Adipose tissue (tissue), 3 donors: Measurements from ENCODE around the gene ZDHHC14. TPM values are rescaled to one million over a fixed set of nuclear protein-coding genes. Genes with fewer than 3 reads are reported as not detected.
A peak's percentile ranks its signal among the peaks of the same experiment; 100 is the strongest.
"Not testable (repeated sequence)": the region's sequence is repeated elsewhere in the genome, so short reads cannot be mapped to it uniquely, and the experiment has no call there.

Source experiments
- H3K27ac ChIP-seq: one replicate; pipeline ENCODE4 v1.5.1; 2013; ENCODE audit warnings: low read depth, low read length
- WGBS, 3 donors: extraction: QIAGEN DNeasy Blood & Tissue Kit; methylation state at CpG; one replicate each; pipeline ENCODE4 v1.1.7; 2013; 5-methylcytosine and 5-hydroxymethylcytosine counted together
- polyA plus RNA-seq, 3 donors: library from polyadenylated mRNA; stranded (reverse); fragments of 200-250 nt; gene quantifications; one replicate each; pipeline ENCODE4 v1.2.3, GENCODE V29; 2013
- donor health status: healthy with polysubstance abuse.
- donor health status: Bipolar disorder and iron deficiency.
- donor health status: healthy.

ZDHHC14 gene
- polyA plus RNA-seq, 3 donors = 3.0 to 6.0 (median 5.1) TPM

DNA sequence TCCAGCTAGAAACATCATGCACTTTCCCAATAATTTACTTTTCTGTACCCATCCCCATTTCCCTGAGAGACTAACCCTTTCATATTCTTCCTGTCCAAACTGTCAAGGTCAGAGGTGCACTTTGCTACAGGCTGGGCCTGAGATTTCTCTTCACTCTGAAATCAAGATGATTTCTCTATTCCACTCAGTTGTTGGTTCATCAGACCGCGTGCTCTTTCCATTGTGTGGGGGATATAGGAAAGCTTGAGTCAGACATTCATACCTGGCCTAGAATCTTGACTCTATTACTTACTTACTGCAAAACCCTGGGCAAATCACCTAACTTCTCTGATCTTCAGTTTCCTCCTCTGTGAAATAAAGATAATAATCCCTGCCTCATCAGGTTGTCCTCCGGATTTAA, 4.7 kb upstream of the ZDHHC14 start:
- 89 to 94% (median 92%) methylated on average over 3 of the region's 3 CpGs for WGBS, 3 donors
- H3K27ac ChIP-seq = no peak overlapping the region

DNA sequence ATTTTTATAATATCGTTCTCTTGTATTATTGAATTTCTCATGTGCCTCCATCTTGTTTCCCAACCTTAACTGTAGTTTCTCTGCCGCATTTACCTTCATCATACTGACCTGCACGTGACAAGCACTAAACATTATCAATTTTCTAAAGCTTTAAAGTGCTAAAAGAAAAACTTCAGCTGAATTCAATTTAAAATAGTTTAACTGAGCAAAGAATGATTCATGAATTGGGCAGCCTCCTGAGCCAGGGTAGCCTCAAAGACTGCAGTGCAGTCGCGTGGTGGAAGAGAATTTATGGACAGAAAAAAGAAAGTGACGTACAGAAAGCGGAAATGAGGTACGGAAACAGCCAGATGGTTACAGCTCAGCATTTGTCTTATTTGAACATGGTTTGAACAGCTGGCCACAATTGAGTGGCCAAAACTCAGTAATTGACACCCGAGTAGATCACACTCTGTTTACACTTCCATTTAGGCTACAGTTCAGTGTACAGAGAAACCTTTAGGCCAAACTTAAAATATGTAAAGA, 4.2 kb upstream of the ZDHHC14 start:
- H3K27ac ChIP-seq = no peak overlapping the region
- WGBS, 3 donors = 73 to 84% (median 82%) methylated on average over 9 of the region's 9 CpGs

DNA sequence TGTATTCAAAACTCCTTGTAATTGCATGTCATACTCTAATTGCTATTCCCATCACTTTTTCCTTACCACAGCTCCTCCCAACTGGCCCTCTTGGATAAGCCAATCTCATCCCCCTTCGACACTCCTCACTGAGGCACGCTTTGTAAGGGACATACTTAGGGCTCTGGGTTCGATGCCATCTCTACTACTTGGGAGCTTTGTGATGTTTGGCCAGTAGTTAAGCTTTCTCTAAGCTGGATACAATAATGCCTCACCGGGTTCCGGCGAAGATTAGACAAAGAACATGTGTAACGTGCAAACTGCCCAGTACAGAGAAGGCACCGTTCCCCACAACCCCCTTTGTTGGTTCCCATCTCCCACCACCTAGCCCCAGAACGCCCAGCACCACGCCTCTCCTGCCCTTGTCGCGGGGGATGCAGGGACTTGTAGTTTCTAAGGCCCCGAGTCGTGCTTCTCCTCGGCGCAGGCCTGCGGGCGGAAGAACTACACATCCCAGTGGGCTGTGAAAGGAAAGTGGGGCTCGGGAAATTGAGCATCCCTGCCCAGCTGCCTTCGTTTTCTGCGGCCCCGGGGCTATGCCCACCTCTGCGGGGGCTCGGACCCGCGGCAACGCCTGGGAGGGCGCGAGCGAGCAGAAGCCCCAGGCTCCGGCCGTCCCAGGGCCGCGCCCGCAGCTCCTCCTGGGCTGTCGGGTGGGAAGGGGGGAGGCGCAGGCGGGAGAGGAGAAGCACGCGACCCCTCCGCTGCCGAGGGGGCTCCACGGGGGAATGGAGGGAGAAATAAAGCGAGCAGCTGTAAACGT, 1.1 kb upstream of the ZDHHC14 start:
- no peak overlapping the region for H3K27ac ChIP-seq
- 0 to 1% (median 1%) methylated on average over 38 to 45 of the region's 45 CpGs for WGBS, 3 donors

DNA sequence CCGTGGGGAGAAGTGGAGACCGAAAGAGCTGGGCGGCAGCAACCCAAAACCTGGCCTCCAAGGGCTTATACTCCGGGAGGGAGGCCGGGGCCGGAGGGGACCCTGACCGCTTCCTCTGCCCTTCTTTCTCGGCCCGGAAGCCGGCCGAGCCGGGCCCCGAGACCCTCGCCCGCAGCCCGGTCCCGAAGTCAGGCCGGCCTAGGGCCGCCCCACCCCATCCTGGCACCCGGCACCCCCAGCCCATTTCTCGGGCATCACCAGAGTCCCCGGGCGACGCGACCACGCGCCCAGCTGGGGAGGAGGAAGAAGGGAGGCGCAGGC, 572 bp upstream of the ZDHHC14 start:
- peak overlapping the region; percentile 17 for H3K27ac ChIP-seq
- 0 to 1% (median 0%) methylated on average over 24 to 28 of the region's 28 CpGs for WGBS, 3 donors

GRCh38 chr6:157381631-157382621, 936 bp downstream of the ZDHHC14 start:
- 1% methylated on average over 73 to 96 of the region's 96 CpGs for WGBS, 3 donors

DNA sequence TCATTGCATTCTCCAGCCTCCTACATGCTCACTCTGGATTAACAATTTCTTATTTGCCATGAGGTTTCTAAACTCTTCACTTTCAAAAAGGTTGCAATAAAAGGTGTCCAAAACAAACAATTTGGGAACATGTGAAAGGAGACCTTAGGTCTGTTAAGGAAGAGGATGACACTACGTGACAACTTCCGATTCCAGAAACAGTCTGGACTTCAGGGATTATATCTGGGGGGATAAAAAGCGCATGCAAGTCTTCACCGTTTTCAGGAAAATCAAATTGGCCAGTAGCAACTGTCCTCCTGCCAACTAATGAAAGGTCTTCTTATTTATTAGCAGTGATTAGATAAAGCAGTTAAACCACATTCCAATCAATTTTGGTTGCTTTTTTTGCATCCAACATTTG, 1.8 kb downstream of the ZDHHC14 start:
- no peak overlapping the region for H3K27ac ChIP-seq
- WGBS, 3 donors = 49 to 55% (median 51%) methylated on average over 4 of the region's 4 CpGs

More at GRCh38 chr6:157381631-157382621, 936 bp downstream of the ZDHHC14 start:
- H3K27ac ChIP-seq = peak overlapping the region; percentile 44

- WGBS, 3 donors = 78 to 87% (median 82%) methylated on average over 9 of the region's 9 CpGs
- H3K27ac ChIP-seq = no peak overlapping the region
Measured at GRCh38 chr6:157383471-157383870, 2.5 kb downstream of the ZDHHC14 start.

GRCh38 chr6:157384962-157385361, 4.0 kb downstream of the ZDHHC14 start:
- H3K27ac ChIP-seq = not testable (repeated sequence)
- 89 to 99% (median 98%) methylated on average over 4 of the region's 4 CpGs for WGBS, 3 donors

GRCh38 chr6:157385482-157385881, 4.5 kb downstream of the ZDHHC14 start:
- no peak overlapping the region for H3K27ac ChIP-seq
- WGBS, 3 donors = 27 to 83% (median 77%) methylated on average over 2 of the region's 2 CpGs

DNA sequence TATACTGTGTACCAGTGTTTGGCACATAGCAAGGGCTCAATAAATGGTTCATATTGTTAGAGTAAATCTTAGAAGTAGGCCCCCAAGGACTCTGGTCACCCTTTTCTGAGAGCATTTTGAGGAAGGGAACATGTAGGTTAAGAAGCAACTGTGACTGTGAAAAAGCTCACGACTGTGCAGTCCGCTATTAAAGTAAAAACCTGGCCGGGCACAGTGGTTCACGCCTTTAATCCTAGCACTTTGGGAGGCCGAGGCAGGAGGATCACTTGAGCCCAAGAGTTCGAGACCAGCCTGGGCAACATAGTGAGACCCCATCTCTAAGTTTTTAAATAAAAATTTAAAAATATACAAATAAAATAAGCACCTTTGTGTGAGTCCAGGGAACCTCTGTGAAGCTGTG, 5.0 kb downstream of the ZDHHC14 start:
- 97% methylated on average over 6 of the region's 6 CpGs for WGBS, 3 donors
- no peak overlapping the region for H3K27ac ChIP-seq

- WGBS, 3 donors = 72 to 87% (median 84%) methylated on average over 3 of the region's 3 CpGs
- no peak overlapping the region for H3K27ac ChIP-seq
Measured at GRCh38 chr6:157386454-157386853, 5.5 kb downstream of the ZDHHC14 start.

- no peak overlapping the region for H3K27ac ChIP-seq
- 92 to 96% (median 93%) methylated on average over 2 of the region's 2 CpGs for WGBS, 3 donors
Measured at GRCh38 chr6:157388924-157389323, 7.9 kb downstream of the ZDHHC14 start.

GRCh38 chr6:157390273-157391060, 9.5 kb downstream of the ZDHHC14 start:
- WGBS, 3 donors = 96 to 98% (median 97%) methylated on average over 4 of the region's 4 CpGs

DNA sequence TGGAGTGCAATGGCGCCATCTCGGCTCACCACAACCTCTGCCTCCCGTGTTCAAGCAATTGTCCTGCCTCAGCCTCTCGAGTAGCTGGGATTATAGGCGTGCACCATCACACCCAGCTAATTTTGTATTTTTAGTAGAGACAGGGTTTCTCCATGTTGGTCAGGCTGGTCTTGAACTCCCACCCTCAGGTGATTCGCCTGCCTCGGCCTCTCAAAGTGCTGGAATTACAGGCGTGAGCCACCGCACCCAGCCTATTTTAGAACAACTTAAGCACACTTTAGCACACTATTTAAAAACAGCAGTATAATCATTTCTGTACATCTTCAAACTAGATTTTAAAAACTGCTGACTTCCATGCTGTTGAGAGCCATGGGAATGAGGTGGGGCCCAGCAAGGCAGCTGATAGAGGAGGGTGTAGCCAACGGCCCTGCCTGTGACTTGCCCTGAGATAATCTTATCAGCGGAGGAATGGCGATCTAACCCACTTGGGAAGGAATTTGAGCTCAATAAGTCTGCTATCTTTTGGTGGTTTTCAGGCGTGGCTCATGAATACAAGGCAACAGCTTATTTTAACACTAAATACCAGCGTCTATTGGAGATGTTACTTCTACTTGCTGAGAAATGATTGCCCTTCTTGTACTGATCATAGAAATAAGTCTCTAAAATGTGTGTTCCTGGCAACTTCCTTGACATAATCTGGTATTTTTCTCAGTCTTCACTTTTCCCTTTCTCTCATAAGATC, 12.1 kb downstream of the ZDHHC14 start:
- WGBS, 3 donors = 77 to 83% (median 80%) methylated on average over 14 of the region's 14 CpGs
- no peak overlapping the region for H3K27ac ChIP-seq

More at GRCh38 chr6:157390273-157391060, 9.5 kb downstream of the ZDHHC14 start:
- no peak overlapping the region for H3K27ac ChIP-seq

DNA sequence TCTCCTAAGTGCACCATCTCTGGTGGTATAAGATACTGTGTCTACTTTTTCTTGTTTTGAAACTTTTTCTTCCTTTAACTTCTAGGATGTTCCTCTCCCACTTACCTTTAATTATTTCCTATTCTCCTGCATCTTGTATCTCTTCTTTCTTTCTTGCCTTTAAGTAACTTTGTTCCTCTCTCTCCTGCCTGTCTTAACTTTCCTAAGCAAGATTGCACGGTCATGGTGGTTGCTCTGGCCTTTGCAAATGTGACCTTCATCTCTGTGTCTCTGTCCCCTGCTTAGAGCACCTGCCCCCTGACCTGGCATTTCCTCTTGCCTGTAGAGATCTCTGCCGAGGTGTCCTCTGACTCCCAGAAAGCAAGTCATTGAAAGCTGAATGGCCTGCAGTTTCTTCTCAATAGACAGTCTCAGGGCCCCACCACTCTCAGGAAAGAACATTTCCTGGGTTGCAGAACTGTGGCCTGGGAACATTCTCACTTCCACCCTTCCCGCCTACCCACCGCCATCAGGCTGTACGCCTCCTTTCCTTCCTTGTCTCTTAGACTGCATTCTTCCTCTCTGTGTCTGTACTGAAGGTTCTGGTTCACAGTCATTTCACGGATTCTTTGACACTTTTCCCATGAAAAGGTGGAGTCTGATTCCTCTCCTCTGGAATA, 12.8 kb downstream of the ZDHHC14 start:
- 51 to 84% (median 60%) methylated on average over 6 of the region's 6 CpGs for WGBS, 3 donors
- H3K27ac ChIP-seq = no peak overlapping the region

GRCh38 chr6:157395199-157395598, 14.2 kb downstream of the ZDHHC14 start:
- not testable (repeated sequence) for H3K27ac ChIP-seq
- WGBS, 3 donors = 96 to 98% (median 97%) methylated on average over 11 of the region's 11 CpGs

DNA sequence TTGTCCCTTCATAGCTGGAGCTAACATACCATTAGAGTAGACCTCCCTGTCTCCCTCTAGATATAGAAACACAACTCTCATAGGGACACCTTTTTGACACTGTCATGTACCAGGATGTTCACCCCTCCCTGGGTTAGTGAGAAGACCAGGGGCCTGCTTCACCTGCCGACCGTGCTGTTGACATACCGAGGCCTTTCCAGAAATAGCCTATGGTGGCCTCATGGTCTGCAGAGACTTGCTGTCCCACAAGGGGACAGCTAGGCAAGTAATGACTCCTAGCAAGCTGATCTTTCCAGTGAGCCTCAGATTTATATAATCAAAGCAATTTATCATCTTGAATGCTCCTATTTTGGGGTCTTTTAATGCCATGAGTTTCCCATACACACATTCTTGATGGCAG, 15.0 kb downstream of the ZDHHC14 start:
- no peak overlapping the region for H3K27ac ChIP-seq
- 78 to 86% (median 83%) methylated on average over 3 of the region's 3 CpGs for WGBS, 3 donors
